Panc1 (cell line): ENCODE data around the gene ZC3H15. TPM values are rescaled to one million over a fixed set of nuclear protein-coding genes. Genes with fewer than 3 reads are reported as not detected.
A peak's percentile ranks its signal among the peaks of the same experiment; 100 is the strongest.

Experiments
- ATAC-seq: fragments of 200-7000 bp; cut with Tn5 transposase; 2 replicates; pipeline ENCODE4 v1.9.1; 2020; ENCODE audit warnings: mild to moderate bottlenecking, moderate library complexity
- BruUV-seq: library from RNA; stranded (reverse); fragments of 400-500 nt; replicated peaks from 2 replicates; lab custom pipeline; 2021; lab: Mats Ljungman, UMichigan
- CTCF ChIA-PET: fragments of 300-600 bp; sonication (Branson Sonifier 250); formaldehyde crosslinking; loops from one replicate; lab custom pipeline; 2022; ENCODE audit warnings: antibody characterized with exemption; lab: Charles Lee
- POLR2A ChIA-PET: fragments of 300-600 bp; sonication (Branson Sonifier 250); formaldehyde crosslinking; loops from one replicate; lab custom pipeline; 2022; ENCODE audit warnings: antibody characterized with exemption; lab: Charles Lee
- DNase-seq: peaks from one replicate; pipeline ENCODE4 v3.0.0-alpha.2; 2010; ENCODE audit warnings: low read depth, low spot score
- H3K27ac ChIP-seq: 2 replicates; pipeline ENCODE4 v1.5.1; 2011; ENCODE audit warnings: mild to moderate bottlenecking, low read length, inconsistent platforms
- H3K27me3 ChIP-seq: fragments of 200-500 bp; sonication (Bioruptor generic); 2 replicates; pipeline ENCODE4 v1.6.0; 2014; ENCODE audit warnings: low read length, inconsistent platforms; ENCODE audit not compliant: control insufficient read depth, insufficient read depth
- H3K36me3 ChIP-seq: fragments of 200-500 bp; sonication (Bioruptor generic); 2 replicates; pipeline ENCODE4 v1.5.1; 2014; ENCODE audit warnings: inconsistent platforms, mild to moderate bottlenecking, low read length, moderate library complexity; ENCODE audit not compliant: control insufficient read depth, insufficient read depth
- H3K4me1 ChIP-seq: 2 replicates; pipeline ENCODE4 v1.5.1; 2011; ENCODE audit warnings: inconsistent platforms, mild to moderate bottlenecking, low read length, moderate library complexity; ENCODE audit not compliant: control insufficient read depth, insufficient read depth
- H3K4me3 ChIP-seq, 2 experiments: 2 replicates each; pipeline ENCODE4 v1.5.1; 2011 to 2012; ENCODE audit warnings: low read depth in 2 of 2, low read length in 2 of 2, mild to moderate bottlenecking in 2 of 2, inconsistent platforms in 1 of 2, moderate library complexity in 1 of 2
- H3K9me3 ChIP-seq: fragments of 200-500 bp; sonication (Bioruptor generic); 2 replicates; pipeline ENCODE4 v1.5.1; 2014; ENCODE audit warnings: low read depth, mild to moderate bottlenecking, inconsistent platforms, low read length, moderate library complexity; ENCODE audit not compliant: control insufficient read depth, insufficient read depth
- POLR2AphosphoS5 ChIP-seq: IDR thresholded peaks from 2 replicates; pipeline ENCODE4 v1.6.1; 2012; ENCODE audit warnings: mild to moderate bottlenecking, low read depth, low read length, moderate library complexity
- SIN3A ChIP-seq: IDR thresholded peaks from 2 replicates; pipeline ENCODE4 v1.6.1; 2012; ENCODE audit warnings: low read depth, mild to moderate bottlenecking, low read length, moderate library complexity, borderline replicate concordance; ENCODE audit not compliant: insufficient read depth
- TCF7L2 ChIP-seq: IDR thresholded peaks from 2 replicates; pipeline ENCODE4 v1.6.1; 2011; ENCODE audit warnings: mild to moderate bottlenecking, low read depth, low read length, inconsistent platforms
- in situ Hi-C: cut with HindIII; loops from 2 replicates; pipeline ENCODE4 v1.10.0; 2016; ENCODE audit warnings: low sequenced_read_pairs, low pct_unique_long_range_greater_than_20kb
- intact Hi-C: fragments of 100-400 bp; cut with micrococcal nuclease; formaldehyde crosslinking; loops from one replicate; pipeline ENCODE4 v1.10.0; 2022; ENCODE audit not compliant: unreplicated experiment
- total RNA-seq: library from RNA; stranded (reverse); gene quantifications from one replicate; pipeline ENCODE4 v1.2.1, GENCODE V29; 2021; ENCODE audit not compliant: unreplicated experiment
- TF ChIP-seq, protein P1 (sequence below): fragments of 450-650 bp; IDR thresholded peaks from 2 replicates; pipeline ENCODE4 v1.5.1; 2017; ENCODE audit warnings: mild to moderate bottlenecking
- TF ChIP-seq, protein P2 (sequence below), 2 experiments: IDR thresholded peaks; 2 replicates each; pipeline ENCODE4 v1.6.1; 2011 to 2012; ENCODE audit warnings: low read depth in 2 of 2, control low read depth in 1 of 2, low read length in 1 of 2, mild to moderate bottlenecking in 1 of 2, moderate library complexity in 1 of 2; ENCODE audit not compliant: insufficient read depth in 1 of 2

ZC3H15 gene
- total RNA-seq, 1 experiment from 2014 or later: 72.8 TPM

DNA sequence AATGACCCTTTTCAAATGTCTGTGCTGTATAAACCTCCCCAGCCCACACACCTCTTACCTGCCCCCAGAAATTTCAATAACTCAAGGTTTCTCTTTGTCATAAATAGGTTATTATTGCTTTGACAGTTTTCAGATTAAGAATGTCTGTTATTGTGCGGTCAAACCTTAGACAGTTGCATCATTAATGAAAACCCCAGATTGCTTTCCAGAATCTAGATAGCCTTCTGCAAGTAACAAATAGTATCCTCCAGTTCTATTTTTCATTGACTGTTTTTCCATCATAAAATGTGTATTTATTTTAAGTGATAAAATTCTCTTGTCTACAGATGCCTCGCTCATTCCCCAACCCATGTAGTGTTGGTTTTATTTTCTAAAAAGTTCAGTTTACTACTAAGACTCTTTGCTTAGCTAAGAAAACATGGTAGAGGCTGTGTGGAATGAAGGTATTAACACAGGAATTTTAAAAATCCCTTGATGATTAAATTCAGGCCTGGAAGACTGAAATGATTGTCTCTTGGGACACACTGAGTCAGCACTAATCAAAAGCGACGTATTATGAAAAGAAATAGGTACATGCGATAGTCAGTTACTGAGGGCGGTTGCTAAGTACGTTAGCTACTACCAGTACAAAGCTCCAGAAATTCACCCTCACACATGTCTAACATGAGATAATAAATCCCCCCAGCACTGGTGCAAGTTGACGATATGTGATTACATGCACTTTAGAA is 65.4 kb downstream of the ZC3H15 start:
- in situ Hi-C loops (no loop called here), intact Hi-C loops (no loop called here)
- Histone ChIP-seq H3K27ac (peak overlapping the region; percentile 60; the same call in 1 of the 2 replicates), H3K27me3 (no peaks in the 10 kb centered on the region), H3K36me3 (no peaks in the 10 kb centered on the region), H3K9me3 (no peaks in the 10 kb centered on the region), H3K4me1 (peaks cover 18% of the 10 kb centered on the region), H3K4me3 (no peak overlapping the region)
- CTCF ChIA-PET: no interaction called here
- TF ChIP-seq, protein P1, sequence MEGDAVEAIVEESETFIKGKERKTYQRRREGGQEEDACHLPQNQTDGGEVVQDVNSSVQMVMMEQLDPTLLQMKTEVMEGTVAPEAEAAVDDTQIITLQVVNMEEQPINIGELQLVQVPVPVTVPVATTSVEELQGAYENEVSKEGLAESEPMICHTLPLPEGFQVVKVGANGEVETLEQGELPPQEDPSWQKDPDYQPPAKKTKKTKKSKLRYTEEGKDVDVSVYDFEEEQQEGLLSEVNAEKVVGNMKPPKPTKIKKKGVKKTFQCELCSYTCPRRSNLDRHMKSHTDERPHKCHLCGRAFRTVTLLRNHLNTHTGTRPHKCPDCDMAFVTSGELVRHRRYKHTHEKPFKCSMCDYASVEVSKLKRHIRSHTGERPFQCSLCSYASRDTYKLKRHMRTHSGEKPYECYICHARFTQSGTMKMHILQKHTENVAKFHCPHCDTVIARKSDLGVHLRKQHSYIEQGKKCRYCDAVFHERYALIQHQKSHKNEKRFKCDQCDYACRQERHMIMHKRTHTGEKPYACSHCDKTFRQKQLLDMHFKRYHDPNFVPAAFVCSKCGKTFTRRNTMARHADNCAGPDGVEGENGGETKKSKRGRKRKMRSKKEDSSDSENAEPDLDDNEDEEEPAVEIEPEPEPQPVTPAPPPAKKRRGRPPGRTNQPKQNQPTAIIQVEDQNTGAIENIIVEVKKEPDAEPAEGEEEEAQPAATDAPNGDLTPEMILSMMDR: no peak
- TF ChIP-seq SIN3A (no peak), POLR2AphosphoS5 (no peak), TCF7L2 (no peak)
- TF ChIP-seq, protein P2, sequence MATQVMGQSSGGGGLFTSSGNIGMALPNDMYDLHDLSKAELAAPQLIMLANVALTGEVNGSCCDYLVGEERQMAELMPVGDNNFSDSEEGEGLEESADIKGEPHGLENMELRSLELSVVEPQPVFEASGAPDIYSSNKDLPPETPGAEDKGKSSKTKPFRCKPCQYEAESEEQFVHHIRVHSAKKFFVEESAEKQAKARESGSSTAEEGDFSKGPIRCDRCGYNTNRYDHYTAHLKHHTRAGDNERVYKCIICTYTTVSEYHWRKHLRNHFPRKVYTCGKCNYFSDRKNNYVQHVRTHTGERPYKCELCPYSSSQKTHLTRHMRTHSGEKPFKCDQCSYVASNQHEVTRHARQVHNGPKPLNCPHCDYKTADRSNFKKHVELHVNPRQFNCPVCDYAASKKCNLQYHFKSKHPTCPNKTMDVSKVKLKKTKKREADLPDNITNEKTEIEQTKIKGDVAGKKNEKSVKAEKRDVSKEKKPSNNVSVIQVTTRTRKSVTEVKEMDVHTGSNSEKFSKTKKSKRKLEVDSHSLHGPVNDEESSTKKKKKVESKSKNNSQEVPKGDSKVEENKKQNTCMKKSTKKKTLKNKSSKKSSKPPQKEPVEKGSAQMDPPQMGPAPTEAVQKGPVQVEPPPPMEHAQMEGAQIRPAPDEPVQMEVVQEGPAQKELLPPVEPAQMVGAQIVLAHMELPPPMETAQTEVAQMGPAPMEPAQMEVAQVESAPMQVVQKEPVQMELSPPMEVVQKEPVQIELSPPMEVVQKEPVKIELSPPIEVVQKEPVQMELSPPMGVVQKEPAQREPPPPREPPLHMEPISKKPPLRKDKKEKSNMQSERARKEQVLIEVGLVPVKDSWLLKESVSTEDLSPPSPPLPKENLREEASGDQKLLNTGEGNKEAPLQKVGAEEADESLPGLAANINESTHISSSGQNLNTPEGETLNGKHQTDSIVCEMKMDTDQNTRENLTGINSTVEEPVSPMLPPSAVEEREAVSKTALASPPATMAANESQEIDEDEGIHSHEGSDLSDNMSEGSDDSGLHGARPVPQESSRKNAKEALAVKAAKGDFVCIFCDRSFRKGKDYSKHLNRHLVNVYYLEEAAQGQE (IDR thresholded peaks at IDR 0.05; ENCODE audit: insufficient read depth in 1 of 2, low read depth in 2 of 2, low read length in 1 of 2): no peak
- POLR2A ChIA-PET: interaction anchor here (0.6 kb wide), 1 partner anchor 202 kb away, joined by 3 read pairs; no protein-coding TSS in a partner anchor
- DNase-seq: no peak
- BruUV-seq: no TSS peak
- ATAC-seq: no peak

DNA sequence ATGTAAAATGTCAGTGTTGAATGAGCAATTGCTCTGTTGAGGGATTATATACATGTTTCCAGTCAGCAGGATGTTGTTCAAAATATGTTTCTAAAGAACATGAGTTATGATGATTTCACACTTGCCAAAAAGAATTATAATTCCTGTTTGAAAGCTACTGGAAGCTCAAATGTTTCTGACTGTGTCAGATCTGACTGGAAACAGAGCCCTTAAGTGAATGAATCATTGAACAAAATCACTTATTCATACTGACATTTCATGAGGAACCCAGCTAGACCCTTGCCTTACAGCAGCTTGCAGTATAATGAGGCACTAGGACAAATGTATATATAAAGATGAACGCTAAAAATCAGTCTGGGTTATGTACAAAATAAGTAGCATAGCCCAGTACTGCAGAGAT is 68.4 kb downstream of the ZC3H15 start:
- Histone ChIP-seq H3K27ac (peak overlapping the region; percentile 86), H3K4me1 (peaks cover 16% of the 10 kb centered on the region), H3K27me3 (no peaks in the 10 kb centered on the region), H3K4me3 (peak overlapping the region in 1 of 2 experiments; percentile 34; a peak in 1 of 4 replicates), H3K9me3 (no peaks in the 10 kb centered on the region), H3K36me3 (no peaks in the 10 kb centered on the region)
- intact Hi-C loops (no loop called here), in situ Hi-C loops (no loop called here)
- no TSS peak for BruUV-seq
- no peak for TF ChIP-seq SIN3A
- no peak for TF ChIP-seq POLR2AphosphoS5
- TF ChIP-seq, protein P2 (IDR thresholded peaks at IDR 0.05; ENCODE audit: insufficient read depth in 1 of 2, low read depth in 2 of 2, low read length in 1 of 2): no peak
- no peak for TF ChIP-seq TCF7L2
- TF ChIP-seq, protein P1: no peak
- DNase-seq (no peak), ATAC-seq (no peak; the same call in 1 of the 2 replicates)
- POLR2A ChIA-PET: interaction anchor here (1.0 to 1.8 kb wide), 2 partner anchors 30 to 36 kb away, joined by 4 to 8 read pairs; partner anchors contain the start of gene ITGAV
- CTCF ChIA-PET: interaction anchor here (0.7 kb wide), 1 partner anchor 8 kb away, joined by 3 read pairs; no protein-coding TSS in a partner anchor
